MV-4-11 (cell line): Measurements from ENCODE around the gene TCF7L2.
"Not testable (repeated sequence)": the region's sequence is repeated elsewhere in the genome, so short reads cannot be mapped to it uniquely, and the experiment has no call there.

Source experiments
- DNase-seq: peaks from one replicate; lab custom pipeline; 2025; lab: John Stamatoyannopoulos, UW

Gene TCF7L2

DNA sequence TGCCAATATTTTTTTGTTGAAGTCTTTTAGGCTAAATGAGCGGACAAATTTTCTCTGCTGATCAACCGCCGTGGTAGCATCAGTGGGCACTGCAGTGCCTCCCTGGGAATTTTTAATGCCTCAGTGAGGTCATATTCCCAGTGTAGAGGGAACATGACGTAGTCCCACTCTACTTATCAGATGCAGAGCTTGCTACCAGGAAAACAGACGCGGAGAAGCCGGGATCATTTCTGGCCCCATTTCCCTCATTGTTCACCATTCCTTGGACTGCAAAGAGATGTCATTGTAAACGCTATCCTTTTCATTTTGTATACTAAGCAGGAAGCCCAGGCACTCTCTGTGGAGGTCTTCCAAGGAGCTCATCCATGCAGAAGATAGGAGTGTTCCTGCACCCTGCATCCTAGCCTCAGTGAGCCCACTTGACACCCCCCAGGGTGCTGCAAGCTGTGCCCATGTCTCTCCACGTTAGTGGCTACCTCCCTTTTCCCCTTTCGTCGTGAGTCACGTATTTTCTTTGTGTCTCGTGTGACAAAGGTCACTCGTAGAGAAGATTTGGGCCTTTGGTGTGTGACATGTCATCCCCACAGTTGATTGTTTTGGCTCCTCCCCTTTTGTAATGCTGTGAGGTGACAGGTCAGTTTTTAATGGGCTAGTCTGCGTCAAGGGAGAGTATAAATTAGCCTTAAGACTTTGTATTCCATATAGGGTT, 145.5 kb downstream of the TCF7L2 start:
- no peak for DNase-seq

DNA sequence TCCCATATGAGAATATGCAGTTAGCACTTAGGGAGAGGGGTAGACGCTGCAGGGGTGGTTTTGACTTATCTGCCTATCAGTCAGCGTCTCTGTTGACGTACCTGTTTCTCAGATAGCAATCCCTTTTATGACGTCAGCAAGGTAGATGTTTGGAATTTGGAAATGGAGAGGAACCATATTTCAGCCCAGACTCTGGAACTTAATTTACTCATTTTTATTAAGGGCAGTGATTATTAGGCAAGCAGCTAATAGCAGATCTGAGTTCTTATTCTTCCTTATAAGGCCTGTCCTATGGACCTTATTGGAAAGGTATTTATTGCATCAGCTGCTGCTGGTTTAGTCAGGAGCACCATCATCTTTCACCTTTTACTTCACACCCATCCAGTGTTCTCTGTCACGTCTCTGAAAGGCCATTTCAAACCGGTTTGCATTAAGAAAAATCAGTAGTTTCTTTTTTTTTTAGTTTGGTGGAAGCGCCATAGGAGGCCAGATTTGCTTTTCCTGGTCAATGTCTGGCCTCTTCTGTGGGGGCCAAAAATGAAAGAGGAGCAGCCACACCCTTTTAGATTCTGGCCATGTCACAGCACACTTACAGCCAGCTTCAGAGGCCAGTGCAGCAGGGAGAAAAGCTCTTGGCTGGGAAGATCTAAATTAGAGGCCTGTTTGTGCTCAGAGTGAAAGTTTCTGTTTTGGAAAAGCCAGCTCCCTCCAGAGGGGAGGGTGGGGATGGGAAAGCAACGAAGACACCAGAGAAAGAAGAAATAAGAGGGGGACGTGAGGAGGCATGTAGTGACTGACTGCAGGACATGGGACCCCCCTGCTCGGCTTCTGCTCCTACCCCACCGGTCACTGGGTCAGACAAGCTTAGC, 146.3 kb downstream of the TCF7L2 start:
- DNase-seq: no peak

DNA sequence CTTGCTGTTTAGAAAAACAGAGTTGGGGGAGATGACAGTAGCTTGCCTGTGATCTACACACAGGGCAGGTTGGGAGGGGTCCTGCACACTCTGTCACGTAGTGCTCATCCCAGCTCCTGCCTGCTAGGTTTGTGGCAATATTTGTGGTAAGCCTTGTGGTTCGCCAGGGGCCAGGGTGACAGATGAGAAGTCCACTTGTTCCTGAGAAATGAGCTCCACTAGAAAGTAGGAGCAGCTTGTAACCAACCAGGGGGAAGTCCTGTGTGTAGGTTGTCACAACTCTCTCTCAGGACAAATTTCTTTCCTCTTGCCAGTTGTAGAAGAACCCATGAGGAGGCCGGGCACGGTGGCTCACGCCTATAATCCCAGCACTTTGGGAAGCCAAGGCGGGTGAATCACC, 147.0 kb downstream of the TCF7L2 start:
- DNase-seq: peak; percentile 67

DNA sequence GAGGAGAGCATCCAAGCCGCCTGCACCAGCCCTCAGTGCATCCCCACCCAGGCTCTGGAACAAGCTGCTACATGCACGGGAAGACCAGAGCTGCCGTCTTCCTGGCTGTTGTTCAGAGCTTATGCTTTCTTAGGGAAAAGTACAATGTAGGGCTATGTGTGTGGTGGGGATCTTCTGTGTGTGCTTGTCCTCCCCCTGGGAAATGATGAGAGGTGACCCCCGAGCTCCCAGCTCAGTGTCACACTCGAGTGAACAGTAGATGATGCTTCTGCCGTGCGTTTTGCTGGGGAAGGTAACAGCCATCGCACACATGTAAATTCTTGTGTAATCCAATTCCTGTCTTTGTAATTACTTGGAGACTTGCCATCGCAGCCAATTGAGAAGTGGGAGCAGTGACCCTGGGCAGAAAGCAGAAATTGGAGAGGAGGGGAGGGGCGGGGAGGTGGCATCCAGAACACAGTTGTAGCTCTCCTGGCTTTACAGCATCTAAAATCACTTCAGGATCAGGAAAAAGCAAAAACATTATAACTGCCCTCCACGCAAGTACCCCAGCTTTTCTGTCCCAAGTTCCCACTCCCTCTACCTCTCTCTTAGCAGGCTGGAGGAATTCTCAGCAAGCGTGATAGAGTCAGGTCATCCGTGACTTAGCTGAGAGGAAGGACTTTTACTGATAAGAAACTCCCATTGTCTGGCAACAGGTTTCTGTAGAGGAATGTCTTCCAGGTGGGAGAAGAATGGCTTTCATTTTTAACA, 149.6 kb downstream of the TCF7L2 start:
- peak; percentile 67 for DNase-seq

DNA sequence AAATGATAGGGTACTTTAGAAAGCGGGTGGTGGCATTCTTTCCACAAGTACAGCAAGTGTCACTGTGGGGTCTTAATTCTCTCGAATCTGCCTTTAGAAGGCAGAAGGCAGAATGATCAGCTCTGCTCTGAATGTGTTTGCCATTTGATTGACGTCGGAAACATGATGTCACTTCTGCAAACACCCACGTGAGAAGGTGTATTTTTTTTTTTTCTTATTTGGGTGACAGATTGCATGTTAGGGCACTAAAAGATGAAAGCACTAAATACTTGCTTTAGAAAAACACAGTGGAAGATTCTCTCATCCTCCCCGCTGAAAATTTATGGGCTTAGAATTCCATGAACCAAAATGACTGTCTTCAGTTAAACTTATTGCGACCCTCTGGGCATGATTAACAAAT, 150.2 kb downstream of the TCF7L2 start:
- DNase-seq: no peak

DNA sequence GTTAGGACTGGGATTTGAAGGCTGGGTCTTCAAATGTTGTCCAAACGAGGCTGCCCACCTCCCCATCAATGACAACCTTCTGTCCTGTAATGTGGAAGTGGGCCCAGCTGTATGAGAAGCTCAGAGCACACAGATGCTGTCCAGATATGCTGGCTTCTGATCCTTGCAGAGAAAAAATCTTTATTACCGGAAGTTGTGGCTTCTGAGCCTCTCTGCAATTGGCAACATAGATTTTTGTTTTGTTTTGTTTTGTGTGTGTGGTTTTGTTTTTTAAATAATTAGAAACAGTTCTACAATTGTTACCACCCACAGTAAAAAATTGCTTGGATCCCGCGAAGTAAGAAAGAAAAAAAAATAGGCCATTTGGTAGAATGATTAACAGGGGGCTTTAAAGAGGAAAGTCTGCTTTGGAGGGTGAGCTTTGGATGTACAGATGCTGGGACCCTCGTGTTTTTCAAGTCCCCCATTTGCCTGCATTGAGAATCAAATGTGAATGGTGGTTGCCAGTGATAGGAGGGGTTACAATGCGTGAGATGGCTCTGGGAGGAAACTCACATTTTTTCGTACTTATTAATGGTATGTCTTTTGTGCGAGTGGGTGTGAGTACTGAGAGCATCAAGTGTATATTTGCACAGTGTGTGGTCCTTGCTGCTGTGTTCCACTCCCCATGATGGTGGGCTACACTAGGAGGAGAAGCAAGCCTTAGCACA, 153.2 kb downstream of the TCF7L2 start:
- peak; percentile 50 for DNase-seq

DNA sequence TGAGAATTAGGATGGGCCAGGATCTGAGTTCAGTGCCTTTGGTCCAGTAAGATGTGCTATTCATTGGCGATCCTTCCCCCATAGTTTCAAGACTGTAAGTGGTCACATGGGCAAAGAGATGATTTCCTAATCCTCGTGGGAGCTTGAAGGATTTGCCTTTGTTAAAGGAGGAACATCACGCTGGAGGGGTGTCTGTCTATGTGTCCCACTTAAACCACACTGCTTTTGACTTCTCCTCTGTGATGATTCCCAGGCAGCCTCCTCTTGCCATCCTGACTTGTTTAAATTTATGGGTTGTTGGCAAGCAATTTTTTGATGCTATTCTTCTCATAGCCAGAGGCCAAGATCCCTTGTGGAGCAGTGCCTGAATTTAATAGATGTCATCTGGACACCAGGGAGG, 154.0 kb downstream of the TCF7L2 start:
- DNase-seq: peak; percentile 49

DNA sequence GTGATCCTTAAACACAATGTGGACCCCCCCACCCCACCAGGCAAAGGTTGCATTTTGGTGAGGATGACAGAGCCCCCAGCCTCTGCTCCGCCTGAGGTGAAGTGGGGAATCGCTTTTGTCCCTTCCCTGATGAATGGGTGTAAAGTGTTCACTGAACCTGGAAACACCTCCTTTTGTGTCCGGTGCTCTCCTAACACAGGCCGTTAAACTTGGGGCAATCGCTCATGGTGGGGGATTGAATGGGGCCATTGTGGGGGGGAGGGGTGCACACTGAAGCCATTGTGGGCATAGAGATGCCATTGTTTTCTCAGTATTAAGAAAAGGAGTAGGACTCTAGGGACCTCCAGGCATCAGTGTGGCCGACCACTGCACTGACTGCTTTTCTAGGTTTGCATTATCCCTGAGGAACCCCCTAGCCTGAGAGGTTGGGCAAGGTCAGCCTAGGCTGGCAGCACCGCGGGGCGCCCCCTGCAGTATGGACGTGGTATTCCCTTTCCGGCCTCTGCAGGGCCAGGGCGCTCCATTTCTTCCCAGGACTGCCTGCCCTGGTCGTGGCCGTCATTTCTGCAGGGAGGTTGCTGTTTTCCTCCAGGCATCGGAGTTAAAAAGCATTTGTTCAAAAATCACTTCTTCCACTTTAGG, 158.3 kb downstream of the TCF7L2 start:
- no peak for DNase-seq

DNA sequence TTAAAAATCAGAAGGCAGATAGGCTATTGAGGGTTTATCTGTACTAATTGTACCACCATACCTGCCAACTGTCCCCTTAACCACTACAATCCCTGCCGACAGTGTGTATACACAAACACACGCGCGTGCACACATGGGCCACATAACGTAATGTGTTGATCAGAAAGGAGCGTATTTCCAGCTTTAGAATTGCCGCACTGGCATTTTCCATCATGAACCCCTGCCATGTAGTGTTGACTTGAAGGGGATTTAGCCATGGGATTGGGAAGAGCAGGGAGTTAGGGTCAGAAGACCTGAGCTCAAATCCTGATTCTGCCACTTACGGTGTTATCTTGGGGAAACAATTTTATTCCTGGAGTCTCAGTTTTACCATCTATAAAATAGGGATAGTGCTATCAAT, 158.9 kb downstream of the TCF7L2 start:
- no peak for DNase-seq

DNA sequence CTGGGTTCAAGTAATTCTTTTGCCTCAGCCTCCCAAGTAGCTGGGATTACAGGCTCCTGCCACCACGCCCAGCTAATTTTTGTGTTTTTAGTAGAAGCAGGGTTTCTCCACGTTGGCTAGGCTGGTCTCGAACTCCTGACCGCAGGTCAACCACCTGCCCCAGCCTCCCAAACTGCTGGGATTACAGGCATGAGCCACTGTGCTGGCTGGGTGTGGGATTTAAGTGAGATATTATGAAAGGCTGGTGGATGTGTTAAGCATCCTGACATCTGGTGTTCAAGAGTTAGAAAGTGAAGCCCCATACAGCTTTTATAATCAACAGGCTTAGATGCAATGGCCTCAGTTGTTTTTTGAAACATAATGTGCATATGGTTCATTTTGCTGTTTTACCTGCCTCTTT, 159.4 kb downstream of the TCF7L2 start:
- DNase-seq: not testable (repeated sequence)

DNA sequence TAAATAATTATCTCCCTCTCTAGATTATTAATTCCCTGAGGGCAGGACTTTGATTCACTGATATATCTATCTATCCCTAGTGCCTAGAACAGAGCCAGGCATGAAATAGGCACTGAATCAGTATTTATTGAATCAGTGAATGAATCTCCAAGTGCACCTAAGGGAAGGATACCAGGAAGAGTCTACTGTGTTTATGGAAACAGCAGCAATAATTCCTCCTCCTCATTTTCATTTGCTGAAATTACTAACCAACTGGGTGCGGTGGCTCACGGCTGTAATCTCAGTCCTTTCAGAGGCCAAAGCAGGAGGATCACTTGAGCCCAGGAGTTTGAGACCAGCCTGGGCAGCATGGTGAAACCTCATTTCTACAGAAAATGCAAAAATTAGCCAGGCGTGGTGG, 161.2 kb downstream of the TCF7L2 start:
- DNase-seq: no peak

DNA sequence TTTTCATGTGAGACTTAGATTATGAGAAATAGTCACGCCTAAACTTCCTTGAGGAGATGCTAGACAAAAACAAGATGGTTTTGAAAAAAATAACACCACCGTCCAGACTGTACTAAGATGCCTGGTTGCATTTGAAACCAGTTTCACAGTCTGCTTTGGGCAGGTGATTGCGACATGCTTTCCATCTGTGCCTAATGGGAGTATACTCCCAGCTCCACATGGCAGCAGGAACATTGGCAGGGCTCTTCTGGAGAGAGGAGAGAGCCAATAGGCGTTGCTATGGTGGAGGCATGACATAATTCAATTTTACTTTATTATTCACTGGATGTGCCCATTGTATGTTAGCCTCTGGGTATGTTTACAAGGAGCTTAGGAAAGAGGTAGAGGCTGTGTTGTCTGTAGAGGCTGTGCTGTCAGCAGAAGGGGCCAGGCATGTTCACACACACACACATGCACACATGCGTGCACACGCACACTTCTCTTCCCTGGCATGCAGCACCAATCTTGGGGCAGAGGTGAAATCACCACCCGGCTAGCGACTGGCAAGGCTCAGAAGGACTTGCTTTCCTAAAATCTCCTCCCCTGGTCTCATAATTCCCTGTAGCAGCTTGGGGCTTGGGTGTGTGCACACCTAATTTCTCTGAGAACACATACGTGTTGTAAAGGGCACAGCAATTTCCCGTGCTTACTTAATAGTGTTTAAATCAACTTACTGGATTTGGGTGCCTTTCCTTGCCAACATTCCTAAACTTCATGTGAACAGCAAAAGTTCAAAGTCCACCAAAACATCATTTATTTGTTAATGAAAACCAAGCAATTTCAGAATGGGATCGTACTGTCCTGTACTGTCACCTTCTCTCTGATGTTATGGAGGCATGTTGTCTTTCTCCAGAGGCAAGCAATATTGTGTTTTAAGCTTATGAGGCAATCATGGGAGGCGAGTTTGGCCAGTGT, 162.1 kb downstream of the TCF7L2 start:
- DNase-seq: peak; percentile 15

DNA sequence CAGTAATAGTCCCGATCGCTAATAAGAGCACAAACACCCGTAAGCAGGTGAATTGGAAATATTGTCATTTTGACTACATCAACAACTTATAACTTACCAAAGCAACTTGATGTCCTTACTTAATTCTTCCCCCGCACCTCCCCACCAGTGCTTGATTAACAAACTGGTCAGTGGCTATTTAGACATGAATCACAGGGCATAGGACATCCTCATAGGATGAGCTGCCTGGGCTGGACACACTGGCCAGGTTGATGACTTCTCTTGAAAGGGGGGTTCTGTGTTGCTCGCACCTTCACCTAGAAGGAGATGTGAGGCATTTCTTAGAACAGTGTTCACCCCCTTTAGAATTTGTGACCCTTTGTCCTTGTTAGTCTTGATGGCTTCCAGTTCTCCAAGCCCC, 163.2 kb downstream of the TCF7L2 start:
- no peak for DNase-seq

DNA sequence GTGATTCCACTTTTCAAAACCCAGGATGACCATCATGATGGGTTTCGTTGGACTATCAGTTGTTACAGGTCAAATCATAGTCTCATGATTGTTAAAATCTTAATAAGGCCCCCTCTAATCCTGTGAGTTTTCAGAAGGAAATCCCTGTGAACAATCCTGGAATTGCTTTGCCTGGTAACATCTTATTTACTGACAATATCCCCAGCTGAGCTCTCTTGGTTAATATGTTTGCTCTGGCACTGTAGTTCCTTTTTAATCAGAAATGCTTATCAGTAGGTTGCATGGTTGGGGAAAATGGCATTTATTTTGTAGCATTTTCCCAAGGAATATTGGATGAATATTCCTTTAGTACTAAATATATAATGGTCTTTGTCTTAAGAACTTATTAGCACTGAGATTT, 163.9 kb downstream of the TCF7L2 start:
- DNase-seq: no peak

DNA sequence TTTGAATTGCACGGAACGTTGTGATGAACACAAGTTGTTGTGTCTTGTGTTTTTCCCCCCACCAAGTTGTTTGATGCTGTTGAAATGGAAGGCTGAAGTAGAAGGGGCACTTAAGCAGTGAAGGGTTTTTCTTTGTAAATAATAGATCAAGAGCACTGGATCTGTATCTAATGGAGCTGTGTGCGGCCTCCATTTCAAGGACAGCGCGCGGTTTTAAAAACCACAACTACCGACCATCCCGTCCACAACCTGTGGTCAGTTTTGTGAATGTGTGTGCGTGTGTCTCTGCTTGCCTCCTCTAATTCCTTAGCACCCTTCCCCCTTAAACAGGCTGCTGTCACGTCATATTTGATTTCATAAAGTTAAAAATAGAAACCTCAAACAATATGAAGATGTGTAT, 165.5 kb downstream of the TCF7L2 start:
- no peak for DNase-seq

DNA sequence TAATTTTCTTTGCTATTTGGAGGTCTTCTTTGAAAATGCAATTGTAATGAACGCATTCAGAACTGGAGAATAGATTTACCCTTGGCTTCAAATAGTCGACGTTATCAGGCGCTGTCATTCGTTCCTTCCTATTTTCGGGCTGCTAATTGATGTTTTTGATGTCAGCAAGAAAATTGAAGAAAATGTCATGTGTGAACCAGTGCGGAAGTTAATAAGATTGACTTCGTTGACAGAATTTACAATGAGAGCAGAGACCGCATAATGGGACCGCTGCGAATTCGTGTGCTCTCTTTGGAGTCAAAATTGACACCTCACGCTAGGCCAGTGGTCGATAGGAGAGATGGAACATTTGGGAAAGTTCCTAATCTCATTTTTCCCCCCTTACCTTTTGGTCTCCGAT, 168.8 kb downstream of the TCF7L2 start:
- DNase-seq: no peak

DNA sequence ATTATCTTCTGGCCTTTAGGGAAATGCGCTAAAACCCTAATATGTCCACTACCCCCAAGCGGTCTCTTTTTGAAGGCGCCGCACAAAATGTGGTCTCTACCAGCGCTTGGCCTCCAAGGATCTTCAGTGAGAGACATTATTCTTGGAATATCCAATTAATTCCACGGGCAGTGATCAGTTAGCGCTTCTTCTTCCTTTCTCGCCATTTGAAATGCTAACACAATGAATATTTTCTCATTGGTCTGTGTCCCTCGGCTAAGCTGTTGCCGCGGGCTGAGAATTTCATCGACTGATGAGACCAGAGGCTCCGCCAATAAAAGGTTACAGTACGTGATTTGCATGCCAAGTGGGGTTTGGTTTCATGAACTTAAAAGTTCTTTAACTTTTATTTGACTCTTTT, 169.8 kb downstream of the TCF7L2 start:
- DNase-seq: no peak

DNA sequence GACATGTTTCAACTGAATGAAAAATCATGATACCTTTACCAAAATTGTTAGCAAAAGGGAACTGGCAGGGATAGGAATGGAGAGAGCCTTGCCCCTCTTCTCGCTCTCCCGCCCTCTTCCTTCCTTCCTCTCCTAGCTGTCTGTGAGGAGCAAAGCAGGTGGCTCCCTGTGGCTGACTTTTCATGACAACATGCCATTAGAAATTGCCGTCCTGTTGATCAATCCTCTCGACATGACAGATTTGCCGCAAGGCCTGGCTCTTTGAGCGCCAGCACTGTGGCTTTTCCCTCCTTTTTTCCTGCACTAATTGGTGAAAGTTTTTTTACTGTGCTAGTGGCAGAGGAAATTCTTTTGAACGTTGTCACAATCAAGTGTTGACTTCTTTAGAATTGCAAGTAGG, 171.1 kb downstream of the TCF7L2 start:
- peak; percentile 10 for DNase-seq

DNA sequence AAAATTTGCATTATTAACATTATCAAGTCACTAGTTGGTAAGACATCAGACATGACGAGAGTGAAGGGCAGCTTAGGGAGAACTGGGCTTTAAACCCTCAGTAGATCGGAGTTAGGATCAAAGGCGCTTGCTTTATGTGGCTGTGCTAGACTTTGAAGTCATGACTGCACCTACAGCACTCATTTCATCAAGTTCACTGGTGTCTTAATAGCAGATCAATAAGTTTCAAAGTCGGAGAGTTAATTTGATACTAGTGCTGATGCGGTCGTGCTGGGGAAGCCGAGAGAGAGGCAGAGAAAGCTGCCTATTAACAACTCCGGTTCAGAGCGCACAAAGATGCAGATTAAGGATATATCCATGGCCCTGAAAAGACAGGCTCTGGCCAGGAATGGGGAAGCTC, 172.9 kb downstream of the TCF7L2 start:
- no peak for DNase-seq

DNA sequence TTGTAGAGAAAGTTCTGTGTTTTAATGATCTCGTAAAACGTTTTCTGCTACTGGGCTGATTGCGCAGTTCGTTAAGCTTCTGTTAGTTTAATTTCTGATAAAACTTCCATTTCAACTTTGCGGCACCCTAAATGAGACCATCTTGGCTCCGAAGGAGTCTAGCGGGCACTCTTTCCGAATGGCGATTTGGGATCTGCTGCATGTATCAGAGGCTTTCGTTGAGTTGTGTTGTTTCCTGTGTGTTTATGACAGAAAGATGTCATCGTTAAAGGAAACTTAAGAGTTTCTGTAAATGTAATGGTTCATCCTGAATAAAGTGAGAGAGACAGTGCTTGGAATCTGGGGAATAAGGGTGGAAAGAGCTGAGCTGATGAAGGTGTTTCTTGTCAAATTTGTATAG, 174.7 kb downstream of the TCF7L2 start:
- no peak for DNase-seq

DNA sequence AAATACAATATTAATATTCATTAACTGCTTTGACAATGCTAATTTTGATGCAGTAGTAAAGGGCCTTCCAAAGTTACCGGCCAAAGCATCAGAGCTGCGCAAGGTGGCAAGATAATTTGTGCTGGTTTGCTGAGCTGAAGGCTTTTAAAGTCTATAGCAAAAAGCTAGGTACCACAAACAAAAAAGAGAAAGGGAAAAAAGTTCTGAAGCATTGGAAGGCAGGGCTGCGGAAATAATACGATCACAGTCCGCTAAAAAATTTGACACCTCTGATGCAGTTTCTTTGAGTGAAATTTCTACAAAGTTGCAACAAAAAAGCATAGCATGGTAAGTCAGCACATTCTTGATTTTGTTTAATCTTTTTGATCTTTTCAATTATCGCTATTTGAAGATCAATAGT, 175.6 kb downstream of the TCF7L2 start:
- no peak for DNase-seq
